Parathyroid adenoma (tissue), 2 donors: ENCODE measurements around the gene VPS4B.
"Not testable (repeated sequence)": the region's sequence is repeated elsewhere in the genome, so short reads cannot be mapped to it uniquely, and the experiment has no call there.

Source experiments
- H2AFZ ChIP-seq: fragments of 300-600 bp; sonication (generic); one replicate; pipeline ENCODE4 v1.7.0; 2017; ENCODE audit warnings: antibody characterized with exemption, mild to moderate bottlenecking
- H3K27ac ChIP-seq: fragments of 300-600 bp; sonication (generic); one replicate; pipeline ENCODE4 v1.7.0; 2017
- H3K27me3 ChIP-seq: fragments of 300-600 bp; sonication (generic); one replicate; pipeline ENCODE4 v1.7.0; 2017; ENCODE audit warnings: low read length; ENCODE audit not compliant: control insufficient read depth, insufficient read depth
- H3K36me3 ChIP-seq: fragments of 300-600 bp; sonication (generic); one replicate; pipeline ENCODE4 v1.7.0; 2017; ENCODE audit warnings: low read length; ENCODE audit not compliant: control insufficient read depth, insufficient read depth
- H3K4me1 ChIP-seq: fragments of 300-600 bp; sonication (generic); one replicate; pipeline ENCODE4 v1.7.0; 2017; ENCODE audit warnings: control low read depth
- H3K4me2 ChIP-seq: fragments of 300-600 bp; sonication (generic); one replicate; pipeline ENCODE4 v1.7.0; 2017; ENCODE audit warnings: low read length
- H3K4me3 ChIP-seq: fragments of 300-600 bp; sonication (generic); one replicate; pipeline ENCODE4 v1.7.0; 2017; ENCODE audit warnings: low read depth, low read length
- H3K79me2 ChIP-seq: fragments of 300-600 bp; sonication (generic); one replicate; pipeline ENCODE4 v1.7.0; 2017; ENCODE audit warnings: control low read depth
- H3K9ac ChIP-seq: fragments of 300-600 bp; sonication (generic); one replicate; pipeline ENCODE4 v1.7.0; 2017; ENCODE audit warnings: mild to moderate bottlenecking
- H3K9me3 ChIP-seq: fragments of 300-600 bp; sonication (generic); one replicate; pipeline ENCODE4 v1.7.0; 2017; ENCODE audit warnings: low read length; ENCODE audit not compliant: control insufficient read depth
- CTCF ChIP-seq: fragments of 300-600 bp; sonication (generic); IDR thresholded peaks from one replicate; pipeline ENCODE4 v1.7.0; 2017; ENCODE audit warnings: antibody characterized with exemption, mild to moderate bottlenecking
- donor health status: primary hyperparathyroidism.

VPS4B gene

GRCh38 chr18:63464434-63464833, 42.2 kb upstream of the VPS4B start:
- H3K27me3 ChIP-seq = no peaks in the 10 kb centered on the region
- no peaks in the 10 kb centered on the region for H3K79me2 ChIP-seq
- no peak overlapping the region for H3K9ac ChIP-seq
- no peak overlapping the region for H2AFZ ChIP-seq
- no peaks in the 10 kb centered on the region for H3K36me3 ChIP-seq
- TF ChIP-seq CTCF = no peak
- no peaks in the 10 kb centered on the region for H3K9me3 ChIP-seq
- no peaks in the 10 kb centered on the region for H3K4me1 ChIP-seq
- H3K4me3 ChIP-seq = no peak overlapping the region
- no peak overlapping the region for H3K27ac ChIP-seq
- H3K4me2 ChIP-seq = no peak overlapping the region

- TF ChIP-seq CTCF = no peak
- Histone ChIP-seq H3K9me3 (no peaks in the 10 kb centered on the region), H3K4me2 (no peak overlapping the region), H3K27ac (no peak overlapping the region), H3K79me2 (no peaks in the 10 kb centered on the region), H3K27me3 (no peaks in the 10 kb centered on the region), H3K4me3 (no peak overlapping the region), H2AFZ (no peak overlapping the region), H3K36me3 (no peaks in the 10 kb centered on the region), H3K4me1 (no peaks in the 10 kb centered on the region), H3K9ac (no peak overlapping the region)
Measured at GRCh38 chr18:63460414-63460813, 38.1 kb upstream of the VPS4B start.

GRCh38 chr18:63457977-63458376, 35.7 kb upstream of the VPS4B start:
- H3K4me3 ChIP-seq = no peak overlapping the region
- H3K4me2 ChIP-seq = no peak overlapping the region
- no peak overlapping the region for H3K9ac ChIP-seq
- H3K79me2 ChIP-seq = no peaks in the 10 kb centered on the region
- no peak overlapping the region for H2AFZ ChIP-seq
- H3K4me1 ChIP-seq = no peaks in the 10 kb centered on the region
- no peaks in the 10 kb centered on the region for H3K27me3 ChIP-seq
- H3K9me3 ChIP-seq = no peaks in the 10 kb centered on the region
- no peak for TF ChIP-seq CTCF
- H3K36me3 ChIP-seq = no peaks in the 10 kb centered on the region
- no peak overlapping the region for H3K27ac ChIP-seq

GRCh38 chr18:63454497-63454896, 32.2 kb upstream of the VPS4B start:
- H3K4me3 ChIP-seq = no peak overlapping the region
- no peak overlapping the region for H3K4me2 ChIP-seq
- no peaks in the 10 kb centered on the region for H3K4me1 ChIP-seq
- H3K9me3 ChIP-seq = no peaks in the 10 kb centered on the region
- H3K36me3 ChIP-seq = no peaks in the 10 kb centered on the region
- no peaks in the 10 kb centered on the region for H3K79me2 ChIP-seq
- H3K9ac ChIP-seq = no peak overlapping the region
- no peaks in the 10 kb centered on the region for H3K27me3 ChIP-seq
- no peak for TF ChIP-seq CTCF
- no peak overlapping the region for H3K27ac ChIP-seq
- no peak overlapping the region for H2AFZ ChIP-seq

GRCh38 chr18:63452751-63453150, 30.5 kb upstream of the VPS4B start:
- H3K4me1 ChIP-seq, H3K4me3 ChIP-seq, H3K4me2 ChIP-seq, H3K36me3 ChIP-seq, H3K9ac ChIP-seq, H3K27ac ChIP-seq, H3K79me2 ChIP-seq, H3K27me3 ChIP-seq, H3K9me3 ChIP-seq, H2AFZ ChIP-seq: not testable (repeated sequence)
